ENCODE data around the gene KY.

DNA sequence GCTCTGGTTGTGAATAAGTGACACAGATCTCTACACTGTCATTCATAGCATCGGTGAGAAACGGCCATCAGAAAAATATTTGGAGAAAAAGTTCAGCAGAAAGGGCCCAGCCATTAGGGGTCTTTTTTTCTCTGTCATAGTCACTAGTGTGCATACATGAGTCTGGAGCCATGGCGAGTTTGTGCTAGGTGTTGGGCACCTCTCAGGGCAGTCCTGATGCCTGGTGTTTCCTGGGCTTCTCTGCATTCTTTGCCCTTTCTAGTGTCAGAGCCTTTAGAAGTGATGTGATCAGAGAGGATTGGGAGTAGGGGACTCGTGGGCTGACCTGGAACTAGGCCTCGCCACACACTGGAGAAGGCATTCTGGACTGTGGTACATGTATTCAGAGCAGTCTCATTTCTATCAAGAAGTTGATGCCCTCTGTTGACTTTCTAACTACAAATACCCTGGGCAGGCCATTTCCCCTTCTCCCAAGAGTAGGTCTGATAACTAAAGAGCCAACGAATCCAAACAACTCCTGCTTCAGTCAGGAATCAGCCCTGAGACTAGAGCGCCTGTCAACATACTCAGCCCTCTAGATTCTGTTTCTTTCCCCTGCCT, 1.6 kb downstream of the KY start:
- TF ChIP-seq, protein P1, sequence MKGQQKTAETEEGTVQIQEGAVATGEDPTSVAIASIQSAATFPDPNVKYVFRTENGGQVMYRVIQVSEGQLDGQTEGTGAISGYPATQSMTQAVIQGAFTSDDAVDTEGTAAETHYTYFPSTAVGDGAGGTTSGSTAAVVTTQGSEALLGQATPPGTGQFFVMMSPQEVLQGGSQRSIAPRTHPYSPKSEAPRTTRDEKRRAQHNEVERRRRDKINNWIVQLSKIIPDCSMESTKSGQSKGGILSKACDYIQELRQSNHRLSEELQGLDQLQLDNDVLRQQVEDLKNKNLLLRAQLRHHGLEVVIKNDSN (IDR thresholded peaks at IDR 0.05): no peak
- TF ChIP-seq REST (IDR thresholded peaks at IDR 0.05; ENCODE audit: low read depth) (no peak), CREB1 (IDR thresholded peaks at IDR 0.05; ENCODE audit: low read depth) (no peak), RAD21 (IDR thresholded peaks at IDR 0.05; ENCODE audit: low read depth) (no peak)

Data from Ishikawa (cell line).